VCaP (cell line): ENCODE results near the gene THY1.
"Not testable (repeated sequence)": the region's sequence is repeated elsewhere in the genome, so short reads cannot be mapped to it uniquely, and the experiment has no call there.

ENCODE experiments used
- H3K27ac ChIP-seq: fragments of 450-650 bp; 2 replicates; pipeline ENCODE4 v1.5.1; 2017
- TF ChIP-seq, protein P1 (sequence below): fragments of 450-650 bp; conservative IDR thresholded peaks from 2 replicates; pipeline ENCODE4 v1.5.1; 2017; ENCODE audit warnings: mild to moderate bottlenecking, moderate library complexity

The THY1 gene

GRCh38 chr11:119441898-119442243, 18.9 kb upstream of the THY1 start:
- TF ChIP-seq, protein P1, sequence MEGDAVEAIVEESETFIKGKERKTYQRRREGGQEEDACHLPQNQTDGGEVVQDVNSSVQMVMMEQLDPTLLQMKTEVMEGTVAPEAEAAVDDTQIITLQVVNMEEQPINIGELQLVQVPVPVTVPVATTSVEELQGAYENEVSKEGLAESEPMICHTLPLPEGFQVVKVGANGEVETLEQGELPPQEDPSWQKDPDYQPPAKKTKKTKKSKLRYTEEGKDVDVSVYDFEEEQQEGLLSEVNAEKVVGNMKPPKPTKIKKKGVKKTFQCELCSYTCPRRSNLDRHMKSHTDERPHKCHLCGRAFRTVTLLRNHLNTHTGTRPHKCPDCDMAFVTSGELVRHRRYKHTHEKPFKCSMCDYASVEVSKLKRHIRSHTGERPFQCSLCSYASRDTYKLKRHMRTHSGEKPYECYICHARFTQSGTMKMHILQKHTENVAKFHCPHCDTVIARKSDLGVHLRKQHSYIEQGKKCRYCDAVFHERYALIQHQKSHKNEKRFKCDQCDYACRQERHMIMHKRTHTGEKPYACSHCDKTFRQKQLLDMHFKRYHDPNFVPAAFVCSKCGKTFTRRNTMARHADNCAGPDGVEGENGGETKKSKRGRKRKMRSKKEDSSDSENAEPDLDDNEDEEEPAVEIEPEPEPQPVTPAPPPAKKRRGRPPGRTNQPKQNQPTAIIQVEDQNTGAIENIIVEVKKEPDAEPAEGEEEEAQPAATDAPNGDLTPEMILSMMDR: no peak
- H3K27ac ChIP-seq: no peak overlapping the region

GRCh38 chr11:119438599-119438998, 15.6 kb upstream of the THY1 start:
- TF ChIP-seq, protein P1: no peak
- no peak overlapping the region for H3K27ac ChIP-seq

- not testable (repeated sequence) for H3K27ac ChIP-seq
Measured at GRCh38 chr11:119437521-119437920, 14.5 kb upstream of the THY1 start.

DNA sequence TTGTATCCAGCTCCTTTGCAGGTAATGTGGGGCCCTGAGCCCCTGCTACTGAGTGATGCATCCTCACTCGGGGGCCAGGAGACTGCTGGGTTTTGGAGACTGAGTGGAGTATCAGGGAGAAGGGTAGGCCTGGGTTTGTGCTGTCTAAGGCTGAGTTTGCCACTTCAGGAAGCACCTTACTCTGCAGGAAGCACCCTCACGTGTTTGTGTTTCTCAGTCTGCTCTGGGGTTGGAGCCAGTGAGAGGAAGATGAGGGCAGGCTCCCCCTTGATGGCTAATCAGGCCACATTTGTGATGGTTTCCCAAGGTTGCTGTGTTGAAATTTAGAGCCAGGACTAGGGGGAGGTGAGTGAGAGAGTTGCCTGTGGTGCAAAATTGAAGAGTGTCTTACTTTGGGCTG, 13.7 kb upstream of the THY1 start:
- TF ChIP-seq, protein P1: no peak

GRCh38 chr11:119436093-119436492, 13.1 kb upstream of the THY1 start:
- no peak overlapping the region for H3K27ac ChIP-seq
- TF ChIP-seq, protein P1: no peak

More for the DNA sequence above, 13.7 kb upstream of the THY1 start:
- no peak overlapping the region for H3K27ac ChIP-seq

DNA sequence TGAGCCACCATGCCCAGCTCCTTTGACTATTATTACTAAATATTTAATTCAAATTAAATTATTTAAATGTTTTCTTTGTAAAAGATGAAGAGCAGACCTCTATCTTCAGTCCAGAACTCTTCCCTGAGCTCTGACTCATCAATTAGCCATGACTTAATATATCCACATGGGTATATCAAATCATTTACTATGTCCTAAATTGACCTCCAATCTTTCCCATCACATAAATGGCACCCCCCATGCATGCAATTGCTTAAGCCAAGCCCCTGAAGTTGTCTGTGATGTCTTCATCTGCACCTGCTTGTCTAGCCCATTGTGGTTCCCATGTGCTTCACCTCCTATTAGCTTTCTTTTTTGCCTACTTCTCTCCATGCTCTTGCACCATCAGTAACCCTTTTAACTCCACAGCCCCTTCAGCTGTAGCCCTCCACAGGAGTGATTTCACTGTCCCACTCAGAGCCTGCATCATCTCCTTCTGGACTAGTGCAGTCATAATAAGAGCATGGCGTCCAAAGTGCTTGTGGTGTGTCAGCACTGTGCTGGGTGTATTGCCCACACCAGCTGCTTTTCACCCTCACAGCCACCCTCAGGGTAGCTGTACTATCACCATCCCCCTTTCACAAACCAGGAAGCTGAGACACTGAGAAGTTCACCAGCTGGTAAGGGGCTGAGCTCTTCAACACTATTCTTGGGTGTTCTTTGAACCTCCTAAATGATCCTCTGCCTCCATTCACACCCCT, 11.8 kb upstream of the THY1 start:
- TF ChIP-seq, protein P1: no peak
- no peak overlapping the region for H3K27ac ChIP-seq

GRCh38 chr11:119433358-119433725, 10.4 kb upstream of the THY1 start:
- TF ChIP-seq, protein P1: no peak

DNA sequence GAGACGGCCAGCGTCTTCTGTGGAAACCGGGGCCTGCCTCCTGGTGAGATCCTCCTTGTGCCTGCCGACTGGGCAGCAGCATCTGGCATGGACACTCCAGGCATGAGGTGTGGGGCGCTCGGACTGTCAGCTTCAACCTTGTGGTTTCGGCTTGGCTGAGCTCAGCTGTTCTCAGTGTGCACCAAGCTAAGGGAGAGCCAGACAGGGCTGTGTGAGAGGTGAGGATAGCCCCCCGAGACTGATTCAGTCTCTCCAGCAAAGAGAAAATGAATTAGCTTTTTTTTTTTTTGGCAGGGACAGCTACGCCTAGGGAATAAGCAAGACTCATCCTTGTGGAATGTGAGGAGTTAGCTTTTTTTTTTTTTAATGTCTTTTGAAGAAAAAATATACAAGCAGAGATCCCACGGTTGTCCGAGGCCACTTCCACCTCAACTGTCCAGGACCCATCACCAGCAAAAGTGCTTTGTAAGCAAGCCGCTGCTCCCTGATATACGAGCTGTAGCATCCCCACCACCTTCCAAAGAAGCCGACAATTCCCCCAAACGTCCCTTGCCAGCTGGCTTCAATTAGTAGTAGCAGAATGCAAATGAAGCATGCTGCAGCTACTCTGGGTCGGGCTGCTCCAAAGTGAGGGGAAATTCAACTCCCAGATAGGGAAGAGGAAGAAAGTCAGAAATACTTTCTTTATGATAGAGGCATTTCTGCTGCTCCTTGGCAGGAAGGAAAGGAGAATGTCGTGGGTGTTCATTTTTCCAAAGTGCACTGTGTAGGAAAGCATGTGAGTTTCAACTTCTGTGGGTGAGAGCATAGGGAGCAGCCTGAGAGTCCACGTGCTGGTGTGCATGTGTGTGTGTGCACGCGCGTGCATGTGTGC, 9.7 kb upstream of the THY1 start:
- H3K27ac ChIP-seq: no peak overlapping the region

More at GRCh38 chr11:119433358-119433725, 10.4 kb upstream of the THY1 start:
- no peak overlapping the region for H3K27ac ChIP-seq

More for the DNA sequence above, 9.7 kb upstream of the THY1 start:
- TF ChIP-seq, protein P1: no peak
